Mesothelial cell of epicardium (in vitro differentiated cells): ENCODE measurements around the gene CHST3. TPM values are rescaled to one million over a fixed set of nuclear protein-coding genes. Genes with fewer than 3 reads are reported as not detected.

Experiments
- DNase-seq, 2 experiments: peaks; one replicate each; pipeline ENCODE4 v3.0.0; 2021; ENCODE audit warnings: low spot score in 2 of 2; ENCODE audit not compliant: unreplicated experiment in 2 of 2
- H3K27ac Mint-ChIP-seq: 2 replicates; pipeline ENCODE4 v1.8.0; 2021; ENCODE audit warnings: mixed read lengths
- H3K27me3 Mint-ChIP-seq: 2 replicates; pipeline ENCODE4 v1.8.0; 2021; ENCODE audit warnings: low read depth, mixed read lengths
- H3K36me3 Mint-ChIP-seq: 2 replicates; pipeline ENCODE4 v1.8.0; 2021; ENCODE audit warnings: mixed read lengths
- H3K4me1 Mint-ChIP-seq: 2 replicates; pipeline ENCODE4 v1.8.0; 2021; ENCODE audit warnings: mixed read lengths
- H3K4me3 Mint-ChIP-seq: 2 replicates; pipeline ENCODE4 v1.8.0; 2021; ENCODE audit warnings: mild to moderate bottlenecking, moderate library complexity, mixed read lengths
- H3K9me3 Mint-ChIP-seq: 2 replicates; pipeline ENCODE4 v1.8.0; 2021; ENCODE audit warnings: mixed read lengths
- total RNA-seq: library from RNA; stranded (reverse); gene quantifications from 3 replicates; pipeline ENCODE4 v1.2.1, GENCODE V29; 2021
- TF ChIP-seq, protein P1 (sequence below): fragments of 200-600 bp; sonication (generic); IDR thresholded peaks from one replicate; pipeline ENCODE4 v1.5.0; 2021; ENCODE audit warnings: antibody characterized with exemption; ENCODE audit not compliant: unreplicated experiment

CHST3 gene
- total RNA-seq, 1 donor from 2014 or later: 27.6 TPM

DNA sequence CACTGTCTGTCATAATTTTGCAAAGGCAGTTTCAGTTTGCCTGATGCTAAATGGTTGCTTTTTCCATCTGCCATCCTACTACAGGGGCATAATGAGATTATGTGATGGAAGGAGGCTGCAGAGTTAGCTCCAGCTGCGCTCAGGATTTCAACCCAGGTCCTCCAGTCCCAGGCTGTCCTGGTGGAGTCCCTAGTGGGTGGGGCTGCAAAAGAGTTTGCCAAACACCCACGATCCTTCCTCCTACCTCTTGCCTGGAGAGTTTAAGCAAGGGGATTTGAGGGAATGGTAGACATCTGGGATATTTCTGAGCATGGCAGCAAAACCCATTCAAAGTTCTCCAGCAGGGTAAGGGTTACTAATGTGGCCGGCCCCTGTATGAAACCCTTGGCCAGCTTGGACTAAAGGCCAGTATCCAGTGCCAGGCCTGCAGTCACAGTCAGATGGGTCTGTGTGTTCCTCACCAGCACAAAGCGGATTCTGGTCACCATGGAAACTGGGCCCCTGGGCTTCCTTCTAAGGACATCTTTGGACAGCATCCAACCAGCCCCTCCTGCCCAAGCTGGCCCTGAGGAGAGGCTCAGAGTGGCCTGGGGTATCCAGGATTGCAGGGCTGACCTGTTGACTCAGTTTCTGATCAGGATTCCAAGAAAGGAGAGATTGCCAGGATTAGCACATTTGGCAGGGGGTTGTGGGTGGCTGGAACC lies 42.7 kb upstream of the CHST3 start:
- Mint-ChIP-seq H3K9me3 (peaks cover 10% of the 10 kb centered on the region), H3K4me1 (peaks cover 28% of the 10 kb centered on the region), H3K27ac (peak overlapping the region; percentile 47), H3K4me3 (no peak overlapping the region), H3K36me3 (peaks cover 3% of the 10 kb centered on the region), H3K27me3 (no peaks in the 10 kb centered on the region)
- TF ChIP-seq, protein P1, sequence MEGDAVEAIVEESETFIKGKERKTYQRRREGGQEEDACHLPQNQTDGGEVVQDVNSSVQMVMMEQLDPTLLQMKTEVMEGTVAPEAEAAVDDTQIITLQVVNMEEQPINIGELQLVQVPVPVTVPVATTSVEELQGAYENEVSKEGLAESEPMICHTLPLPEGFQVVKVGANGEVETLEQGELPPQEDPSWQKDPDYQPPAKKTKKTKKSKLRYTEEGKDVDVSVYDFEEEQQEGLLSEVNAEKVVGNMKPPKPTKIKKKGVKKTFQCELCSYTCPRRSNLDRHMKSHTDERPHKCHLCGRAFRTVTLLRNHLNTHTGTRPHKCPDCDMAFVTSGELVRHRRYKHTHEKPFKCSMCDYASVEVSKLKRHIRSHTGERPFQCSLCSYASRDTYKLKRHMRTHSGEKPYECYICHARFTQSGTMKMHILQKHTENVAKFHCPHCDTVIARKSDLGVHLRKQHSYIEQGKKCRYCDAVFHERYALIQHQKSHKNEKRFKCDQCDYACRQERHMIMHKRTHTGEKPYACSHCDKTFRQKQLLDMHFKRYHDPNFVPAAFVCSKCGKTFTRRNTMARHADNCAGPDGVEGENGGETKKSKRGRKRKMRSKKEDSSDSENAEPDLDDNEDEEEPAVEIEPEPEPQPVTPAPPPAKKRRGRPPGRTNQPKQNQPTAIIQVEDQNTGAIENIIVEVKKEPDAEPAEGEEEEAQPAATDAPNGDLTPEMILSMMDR: no peak
- no peak for DNase-seq

DNA sequence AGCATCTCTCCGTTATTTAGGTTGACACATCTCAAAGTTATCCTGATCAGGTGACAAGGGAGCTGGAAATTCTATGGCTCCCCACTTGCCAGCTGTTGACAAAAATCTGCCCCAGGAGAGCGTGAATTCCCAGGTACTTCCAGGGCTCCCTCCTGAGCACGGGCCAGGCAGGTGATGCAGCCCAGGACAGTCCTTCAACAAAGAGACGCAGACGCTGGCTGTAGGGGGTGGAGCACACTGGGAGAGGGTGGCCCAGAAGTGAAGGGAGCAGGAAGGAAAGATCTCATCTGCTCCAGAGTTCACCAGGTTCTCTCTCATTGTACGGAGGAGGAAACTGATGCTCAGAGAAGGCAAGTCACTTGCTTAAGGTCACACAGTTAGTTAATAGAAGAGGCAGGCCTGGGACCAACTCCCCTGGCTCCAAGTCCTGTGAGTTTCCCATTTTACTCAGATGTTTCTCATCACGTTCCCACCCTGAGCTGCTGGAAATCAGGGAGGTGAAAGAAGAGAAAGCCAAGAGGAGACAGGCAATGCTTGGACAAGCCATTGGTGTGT lies 41.0 kb upstream of the CHST3 start:
- peaks cover 28% of the 10 kb centered on the region for H3K4me1 Mint-ChIP-seq
- no peak overlapping the region for H3K27ac Mint-ChIP-seq

DNA sequence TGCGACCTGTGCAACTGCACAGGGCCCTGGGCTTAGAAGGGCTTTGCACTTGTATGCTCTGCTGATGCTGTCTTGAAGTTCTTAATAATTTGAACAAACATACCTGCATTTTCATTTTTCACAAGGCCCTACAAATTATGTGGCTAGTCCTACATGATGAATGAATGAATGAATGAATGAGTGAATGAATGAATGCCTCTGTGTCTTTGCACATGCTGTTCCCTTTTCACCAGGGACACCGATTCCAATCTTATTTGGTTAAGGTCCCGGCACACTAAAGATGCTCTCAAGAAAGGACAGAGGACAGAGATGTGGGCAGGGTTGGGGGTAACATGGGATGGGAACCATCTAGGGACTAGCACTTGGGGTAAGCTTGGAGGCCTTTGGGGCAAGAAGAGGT lies 39.4 kb upstream of the CHST3 start:
- no peaks in the 10 kb centered on the region for H3K9me3 Mint-ChIP-seq
- no peak overlapping the region for H3K27ac Mint-ChIP-seq
- no peak overlapping the region for H3K4me3 Mint-ChIP-seq
- no peaks in the 10 kb centered on the region for H3K36me3 Mint-ChIP-seq
- no peaks in the 10 kb centered on the region for H3K27me3 Mint-ChIP-seq
- peaks cover 28% of the 10 kb centered on the region for H3K4me1 Mint-ChIP-seq
- DNase-seq: no peak
- TF ChIP-seq, protein P1: no peak

More for the DNA sequence above, 41.0 kb upstream of the CHST3 start:
- H3K4me3 Mint-ChIP-seq: no peak overlapping the region
- TF ChIP-seq, protein P1: no peak
- no peaks in the 10 kb centered on the region for H3K36me3 Mint-ChIP-seq
- no peaks in the 10 kb centered on the region for H3K27me3 Mint-ChIP-seq
- no peaks in the 10 kb centered on the region for H3K9me3 Mint-ChIP-seq
- no peak for DNase-seq

DNA sequence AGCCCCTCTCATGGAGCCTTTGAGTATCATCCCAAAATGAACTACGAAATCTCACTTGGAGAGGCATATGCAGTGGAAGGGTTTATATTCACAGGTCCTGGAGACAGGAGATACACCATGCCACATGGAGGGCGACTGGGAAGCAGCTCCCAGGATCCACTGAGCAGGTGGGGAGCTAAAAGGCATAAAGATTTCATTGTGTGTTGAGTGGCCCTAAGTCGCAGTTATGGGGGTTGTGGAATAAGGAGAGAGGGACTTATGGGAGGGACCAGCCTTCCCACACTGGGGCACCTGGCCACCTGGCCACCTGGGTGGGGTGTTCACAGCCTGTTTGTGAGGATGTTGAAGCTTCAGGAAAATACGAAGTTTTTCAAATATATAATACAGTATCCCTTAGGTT lies 37.0 kb upstream of the CHST3 start:
- no peaks in the 10 kb centered on the region for H3K27me3 Mint-ChIP-seq
- TF ChIP-seq, protein P1: no peak

DNA sequence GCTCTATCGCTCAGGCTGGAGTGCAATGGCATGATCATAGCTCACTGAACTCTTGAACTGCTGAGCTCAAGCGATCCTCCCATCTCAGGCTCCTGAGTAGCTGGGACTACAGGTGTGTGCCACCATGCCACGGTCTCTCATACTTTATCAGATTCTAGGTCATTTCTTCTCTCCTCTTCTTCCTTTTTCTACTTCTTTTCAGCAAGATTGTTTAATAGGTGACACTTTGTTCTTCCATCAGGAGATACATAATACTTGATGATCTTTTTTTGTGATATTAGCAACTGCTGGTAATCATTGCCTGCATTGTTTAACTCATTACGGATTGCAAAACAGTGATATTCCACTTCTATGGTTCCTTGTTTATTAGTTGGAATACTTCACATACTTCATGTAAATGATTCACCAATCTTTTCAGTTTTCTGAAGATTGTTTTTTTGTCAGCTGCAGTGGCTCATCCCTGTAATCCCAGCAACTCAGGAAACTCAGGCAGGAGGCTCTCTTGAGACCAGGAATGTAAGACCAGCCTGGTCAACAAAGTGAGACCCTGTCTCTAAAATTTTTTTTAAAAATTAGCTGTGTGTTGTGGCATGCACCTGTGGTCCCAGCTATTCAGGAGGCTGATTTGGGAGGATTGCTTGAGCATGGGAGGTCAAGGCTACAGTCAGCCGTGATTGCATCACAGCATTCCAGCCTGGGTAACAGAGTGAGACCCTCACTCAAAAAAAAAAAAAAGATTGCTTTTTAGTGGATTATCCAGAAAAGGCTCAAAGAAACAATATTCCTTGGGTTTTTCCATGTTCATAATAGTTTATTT lies 36.2 kb upstream of the CHST3 start:
- no peaks in the 10 kb centered on the region for H3K36me3 Mint-ChIP-seq
- no peak for DNase-seq
- H3K27ac Mint-ChIP-seq: no peak overlapping the region
- H3K4me3 Mint-ChIP-seq: no peak overlapping the region
- H3K27me3 Mint-ChIP-seq: no peaks in the 10 kb centered on the region
- TF ChIP-seq, protein P1: no peak
- peaks cover 3% of the 10 kb centered on the region for H3K4me1 Mint-ChIP-seq
- peaks cover 8% of the 10 kb centered on the region for H3K9me3 Mint-ChIP-seq

More for the DNA sequence above, 37.0 kb upstream of the CHST3 start:
- no peak overlapping the region for H3K27ac Mint-ChIP-seq
- H3K9me3 Mint-ChIP-seq: peaks cover 4% of the 10 kb centered on the region
- no peaks in the 10 kb centered on the region for H3K36me3 Mint-ChIP-seq
- H3K4me3 Mint-ChIP-seq: no peak overlapping the region
- H3K4me1 Mint-ChIP-seq: peaks cover 6% of the 10 kb centered on the region
- no peak for DNase-seq
